Hepatocyte (in vitro differentiated cells): ENCODE results near the gene RP9. TPM values are rescaled to one million over a fixed set of nuclear protein-coding genes. Genes with fewer than 3 reads are reported as not detected.

Source experiments
- DNase-seq: peaks from one replicate; pipeline ENCODE4 v3.0.0-alpha.2; 2016; ENCODE audit warnings: low spot score
- H2AFZ ChIP-seq: fragments of 200-600 bp; sonication (generic); 2 replicates; pipeline ENCODE4 v1.6.0; 2016; ENCODE audit warnings: antibody characterized with exemption, mild to moderate bottlenecking
- H3K27ac ChIP-seq: fragments of 200-600 bp; sonication (generic); 2 replicates; pipeline ENCODE4 v1.5.1; 2016; ENCODE audit warnings: mild to moderate bottlenecking
- H3K27me3 ChIP-seq: fragments of 200-600 bp; sonication (generic); 2 replicates; pipeline ENCODE4 v1.6.1; 2016
- H3K36me3 ChIP-seq: fragments of 200-600 bp; sonication (generic); replicated peaks from 2 replicates; pipeline ENCODE4 v1.5.1; 2016; ENCODE audit warnings: low read depth; ENCODE audit not compliant: insufficient read depth
- H3K4me1 ChIP-seq: fragments of 200-600 bp; sonication (generic); 2 replicates; pipeline ENCODE4 v1.5.1; 2016; ENCODE audit warnings: mild to moderate bottlenecking, moderate library complexity; ENCODE audit not compliant: insufficient read depth
- H3K4me2 ChIP-seq: fragments of 200-600 bp; sonication (generic); 2 replicates; pipeline ENCODE4 v1.6.0; 2016
- H3K4me3 ChIP-seq: fragments of 200-600 bp; sonication (generic); 2 replicates; pipeline ENCODE4 v1.5.1; 2016; ENCODE audit warnings: mild to moderate bottlenecking
- H3K79me2 ChIP-seq: fragments of 200-600 bp; sonication (generic); 2 replicates; pipeline ENCODE4 v1.6.0; 2017; ENCODE audit warnings: mild to moderate bottlenecking
- H3K9me2 ChIP-seq: fragments of 200-600 bp; sonication (generic); replicated peaks from 2 replicates; pipeline ENCODE4 v1.6.0; 2017; ENCODE audit warnings: mild to moderate bottlenecking; ENCODE audit not compliant: insufficient read depth
- H3K9me3 ChIP-seq: fragments of 200-600 bp; sonication (generic); 2 replicates; pipeline ENCODE4 v1.5.1; 2016; ENCODE audit warnings: low read depth, mild to moderate bottlenecking
- H4K20me1 ChIP-seq: fragments of 200-600 bp; sonication (generic); 2 replicates; pipeline ENCODE4 v1.6.0; 2016; ENCODE audit warnings: mild to moderate bottlenecking; ENCODE audit not compliant: insufficient read depth, poor library complexity, severe bottlenecking
- CTCF ChIP-seq: fragments of 200-600 bp; sonication (generic); IDR thresholded peaks from 2 replicates; pipeline ENCODE4 v1.5.1; 2016; ENCODE audit warnings: antibody characterized with exemption, mild to moderate bottlenecking; ENCODE audit not compliant: poor library complexity
- EZH2 ChIP-seq: fragments of 200-600 bp; sonication (generic); IDR thresholded peaks from 2 replicates; pipeline ENCODE4 v1.6.1; 2016; ENCODE audit warnings: antibody characterized with exemption, mild to moderate bottlenecking, borderline replicate concordance
- EZH2phosphoT487 ChIP-seq: fragments of 200-600 bp; sonication (generic); IDR thresholded peaks from one replicate; pipeline ENCODE4 v1.6.1; 2018; ENCODE audit warnings: antibody characterized with exemption, mild to moderate bottlenecking, low read depth, moderate library complexity; ENCODE audit not compliant: unreplicated experiment, severe bottlenecking
- WGBS: methylation state at CpG from one replicate; pipeline ENCODE4 v1.1.6; 2016; ENCODE audit warnings: low lambda C conversion rate; ENCODE audit errors: missing lambda C conversion rate; 5-methylcytosine and 5-hydroxymethylcytosine counted together
- polyA plus RNA-seq: library from polyadenylated mRNA; unstranded; fragments of >200 nt; fragmentation: Nextera tagmentation; extraction: Ambion mirVana; gene quantifications from 2 replicates; pipeline ENCODE4 v1.2.1, GENCODE V29; 2016
- total RNA-seq: library from RNA; depleted of rRNA; stranded (reverse); fragments of >200 nt; gene quantifications from 2 replicates; pipeline ENCODE4 v1.2.3, GENCODE V29; 2014

Gene RP9
- total and polyA plus RNA-seq, 2 experiments from 2014 or later: 12.5 to 18.7 TPM

GRCh38 chr7:33091111-33091531 is 18.1 kb downstream of the RP9 start:
- no peaks in the 10 kb centered on the region for H3K79me2 ChIP-seq
- H3K36me3 ChIP-seq: no peaks in the 10 kb centered on the region
- WGBS: 92% methylated on average over 4 of the region's 4 CpGs
- DNase-seq: no peak
- H3K4me2 ChIP-seq: no peak overlapping the region
- H2AFZ ChIP-seq: no peak overlapping the region
- no peaks in the 10 kb centered on the region for H3K4me1 ChIP-seq
- H3K9me2 ChIP-seq: no peaks in the 10 kb centered on the region
- H3K4me3 ChIP-seq: no peak overlapping the region
- H3K27ac ChIP-seq: no peak overlapping the region
- H3K27me3 ChIP-seq: no peaks in the 10 kb centered on the region
- no peaks in the 10 kb centered on the region for H3K9me3 ChIP-seq
- H4K20me1 ChIP-seq: no peaks in the 10 kb centered on the region
- TF ChIP-seq EZH2: no peak
- TF ChIP-seq CTCF: no peak
- no peak for TF ChIP-seq EZH2phosphoT487

- no peak for TF ChIP-seq EZH2phosphoT487
- TF ChIP-seq EZH2: no peak
- no peak for TF ChIP-seq CTCF
- 94% methylated on average over 7 of the region's 7 CpGs for WGBS
- no peak overlapping the region for H3K27ac ChIP-seq
These were observed 20.1 kb downstream of the RP9 start for GRCh38 chr7:33089142-33089541.

GRCh38 chr7:33087858-33088257 is 21.3 kb downstream of the RP9 start:
- Histone ChIP-seq H3K4me2 (no peak overlapping the region), H4K20me1 (no peaks in the 10 kb centered on the region), H3K4me1 (no peaks in the 10 kb centered on the region), H2AFZ (no peak overlapping the region), H3K36me3 (no peaks in the 10 kb centered on the region), H3K27me3 (no peaks in the 10 kb centered on the region), H3K79me2 (no peaks in the 10 kb centered on the region), H3K9me3 (no peaks in the 10 kb centered on the region), H3K27ac (no peak overlapping the region), H3K4me3 (no peak overlapping the region), H3K9me2 (no peaks in the 10 kb centered on the region)
- no peak for DNase-seq
- 95% methylated on average over 2 of the region's 2 CpGs for WGBS
- TF ChIP-seq CTCF (no peak), EZH2 (no peak), EZH2phosphoT487 (no peak)

More at GRCh38 chr7:33089142-33089541, 20.1 kb downstream of the RP9 start:
- no peaks in the 10 kb centered on the region for H3K4me1 ChIP-seq
- no peaks in the 10 kb centered on the region for H3K9me3 ChIP-seq
- no peak overlapping the region for H3K4me2 ChIP-seq
- no peak overlapping the region for H2AFZ ChIP-seq
- H4K20me1 ChIP-seq: no peaks in the 10 kb centered on the region
- no peak overlapping the region for H3K4me3 ChIP-seq
- no peaks in the 10 kb centered on the region for H3K9me2 ChIP-seq
- no peaks in the 10 kb centered on the region for H3K79me2 ChIP-seq
- no peaks in the 10 kb centered on the region for H3K36me3 ChIP-seq
- no peak for DNase-seq
- no peaks in the 10 kb centered on the region for H3K27me3 ChIP-seq

- 46% methylated on average over 2 of the region's 2 CpGs for WGBS
- Histone ChIP-seq H3K9me2 (no peaks in the 10 kb centered on the region), H3K79me2 (no peaks in the 10 kb centered on the region), H3K27me3 (no peaks in the 10 kb centered on the region), H4K20me1 (no peaks in the 10 kb centered on the region), H3K27ac (no peak overlapping the region), H3K9me3 (no peaks in the 10 kb centered on the region), H3K4me2 (no peak overlapping the region), H2AFZ (no peak overlapping the region), H3K4me3 (no peak overlapping the region), H3K36me3 (no peaks in the 10 kb centered on the region), H3K4me1 (no peaks in the 10 kb centered on the region)
- no peak for DNase-seq
- TF ChIP-seq EZH2phosphoT487 (no peak), EZH2 (no peak), CTCF (no peak)
These were observed 21.8 kb downstream of the RP9 start for GRCh38 chr7:33087356-33087755.
